IMR-90 (cell line): ENCODE results near the gene SLC2A2. TPM values are rescaled to one million over a fixed set of nuclear protein-coding genes. Genes with fewer than 3 reads are reported as not detected.

Source experiments
- ATAC-seq: fragments of 200-7000 bp; cut with Tn5 transposase; 2 replicates; pipeline ENCODE4 v1.9.1; 2020; ENCODE audit warnings: low read depth, mild to moderate bottlenecking, moderate library complexity
- BruUV-seq: library from RNA; stranded (reverse); fragments of 400-500 nt; replicated peaks from 2 replicates; lab custom pipeline; 2021; lab: Mats Ljungman, UMichigan
- CTCF ChIA-PET: fragments of 300-600 bp; formaldehyde crosslinking; extraction: SDS; loops from one replicate; lab custom pipeline; 2021; ENCODE audit warnings: antibody characterized with exemption; lab: Yijun Ruan, JAX
- POLR2A ChIA-PET: fragments of 300-600 bp; sonication (Branson Sonifier 250); formaldehyde crosslinking; loops from one replicate; lab custom pipeline; 2022; ENCODE audit warnings: antibody characterized with exemption; ENCODE audit not compliant: unreplicated experiment; lab: Charles Lee
- DNase-seq: peaks from one replicate; pipeline ENCODE4 v3.0.0; 2013
- H2AFZ ChIP-seq: replicated peaks from 2 replicates; pipeline ENCODE3; 2013; ENCODE audit warnings: low read length, mild to moderate bottlenecking; ENCODE audit not compliant: poor library complexity
- H2AK5ac ChIP-seq: 2 replicates; pipeline ENCODE4 v1.6.1; 2013; ENCODE audit warnings: low read depth, low read length, inconsistent platforms
- H2AK9ac ChIP-seq: replicated peaks from 2 replicates; pipeline ENCODE3; 2013; ENCODE audit warnings: mild to moderate bottlenecking, low read depth, low read length, moderate library complexity; ENCODE audit not compliant: poor library complexity
- H2BK120ac ChIP-seq: 2 replicates; pipeline ENCODE4 v1.6.1; 2013; ENCODE audit warnings: low read depth, low read length, inconsistent platforms
- H2BK15ac ChIP-seq: 3 replicates; pipeline ENCODE4 v1.6.1; 2013; ENCODE audit warnings: low read depth, low read length, inconsistent platforms
- H2BK20ac ChIP-seq: 2 replicates; pipeline ENCODE4 v1.6.1; 2013; ENCODE audit warnings: low read depth, mild to moderate bottlenecking, inconsistent platforms, low read length, moderate library complexity
- H2BK5ac ChIP-seq: 2 replicates; pipeline ENCODE4 v1.6.1; 2013; ENCODE audit warnings: mild to moderate bottlenecking, low read depth, low read length, inconsistent platforms; ENCODE audit not compliant: poor library complexity, severe bottlenecking
- H3K14ac ChIP-seq: replicated peaks from 2 replicates; pipeline ENCODE4 v1.6.1; 2013; ENCODE audit warnings: low read depth, low read length, inconsistent platforms
- H3K18ac ChIP-seq: 2 replicates; pipeline ENCODE4 v1.6.1; 2013; ENCODE audit warnings: low read depth, low read length, control low read depth
- H3K23ac ChIP-seq: 2 replicates; pipeline ENCODE4 v1.6.1; 2013; ENCODE audit warnings: low read depth, low read length, inconsistent platforms
- H3K27ac ChIP-seq: 2 replicates; pipeline ENCODE4 v1.5.1; 2013; ENCODE audit warnings: mild to moderate bottlenecking, control low read depth, low read length; ENCODE audit not compliant: insufficient read depth
- H3K27me3 ChIP-seq: 2 replicates; pipeline ENCODE4 v1.6.1; 2013; ENCODE audit warnings: low read length; ENCODE audit not compliant: control insufficient read depth, insufficient read depth
- H3K36me3 ChIP-seq: 2 replicates; pipeline ENCODE4 v1.6.1; 2013; ENCODE audit warnings: low read length, mixed read lengths; ENCODE audit not compliant: control insufficient read depth, insufficient read depth
- H3K4ac ChIP-seq: 2 replicates; pipeline ENCODE4 v1.6.1; 2013; ENCODE audit warnings: low read depth, low read length, inconsistent platforms
- H3K4me1 ChIP-seq: 2 replicates; pipeline ENCODE4 v1.6.1; 2013; ENCODE audit warnings: low read length, mixed read lengths; ENCODE audit not compliant: control insufficient read depth, insufficient read depth
- H3K4me2 ChIP-seq: 2 replicates; pipeline ENCODE4 v1.6.1; 2013; ENCODE audit warnings: low read depth, mild to moderate bottlenecking, control low read depth, low read length, moderate library complexity
- H3K4me3 ChIP-seq: 2 replicates; pipeline ENCODE4 v1.5.1; 2013; ENCODE audit warnings: low read depth, mild to moderate bottlenecking, control low read depth, low read length, moderate library complexity; ENCODE audit not compliant: insufficient read depth
- H3K56ac ChIP-seq: 2 replicates; pipeline ENCODE4 v1.6.1; 2013; ENCODE audit warnings: low read length, inconsistent platforms; ENCODE audit not compliant: insufficient read depth; ENCODE audit errors: extremely low read depth
- H3K79me1 ChIP-seq, 2 experiments: 2 replicates each; pipeline ENCODE4 v1.6.1; 2013; ENCODE audit warnings: low read length in 2 of 2, inconsistent platforms in 1 of 2, low read depth in 1 of 2
- H3K9ac ChIP-seq: 2 replicates; pipeline ENCODE4 v1.6.1; 2013; ENCODE audit warnings: low read depth, low read length, control low read depth
- H3K9me1 ChIP-seq: 2 replicates; pipeline ENCODE4 v1.6.1; 2013; ENCODE audit warnings: low read length, inconsistent platforms; ENCODE audit not compliant: insufficient read depth
- H3K9me3 ChIP-seq: 2 replicates; pipeline ENCODE4 v1.6.1; 2013; ENCODE audit warnings: low read length; ENCODE audit not compliant: control insufficient read depth, insufficient read depth
- H4K20me1 ChIP-seq: 2 replicates; pipeline ENCODE4 v1.6.1; 2013; ENCODE audit warnings: low read length, inconsistent platforms; ENCODE audit not compliant: insufficient read depth
- H4K5ac ChIP-seq: 2 replicates; pipeline ENCODE4 v1.6.1; 2013; ENCODE audit warnings: mild to moderate bottlenecking, low read depth, low read length, control low read depth
- H4K8ac ChIP-seq, 2 experiments: 2 replicates each; pipeline ENCODE4 v1.6.1; 2013; ENCODE audit warnings: low read depth in 2 of 2, low read length in 2 of 2, control low read depth in 1 of 2, inconsistent platforms in 1 of 2
- H4K91ac ChIP-seq: 2 replicates; pipeline ENCODE4 v1.6.1; 2013; ENCODE audit warnings: low read depth, low read length, inconsistent platforms; ENCODE audit not compliant: insufficient read depth
- CEBPB ChIP-seq: IDR thresholded peaks from 2 replicates; pipeline ENCODE4 v1.6.1; 2012; ENCODE audit warnings: low read depth, low read length, improper control_type of control experiment
- CHD1 ChIP-seq: IDR thresholded peaks from 2 replicates; pipeline ENCODE4 v1.6.1; 2012; ENCODE audit warnings: low read depth, low read length, improper control_type of control experiment
- MXI1 ChIP-seq: IDR thresholded peaks from 2 replicates; pipeline ENCODE4 v1.6.1; 2012; ENCODE audit warnings: low read depth, mild to moderate bottlenecking, low read length, moderate library complexity, borderline replicate concordance
- NFE2L2 ChIP-seq: fragments of 150-350 bp; IDR thresholded peaks from 2 replicates; pipeline ENCODE4 v1.6.1; 2016; ENCODE audit warnings: low read depth, mild to moderate bottlenecking, low read length
- RCOR1 ChIP-seq: IDR thresholded peaks from 2 replicates; pipeline ENCODE4 v1.6.1; 2012; ENCODE audit warnings: mild to moderate bottlenecking, low read length, improper control_type of control experiment; ENCODE audit not compliant: insufficient replicate concordance
- SMC3 ChIP-seq: fragments of 150-350 bp; IDR thresholded peaks from 2 replicates; pipeline ENCODE4 v1.6.1; 2016; ENCODE audit warnings: low read depth, mild to moderate bottlenecking, antibody characterized with exemption, low read length, moderate library complexity
- USF2 ChIP-seq: fragments of 150-350 bp; IDR thresholded peaks from 2 replicates; pipeline ENCODE4 v1.6.1; 2017; ENCODE audit warnings: mild to moderate bottlenecking, antibody characterized with exemption, low read length, low read depth
- WGBS, 2 experiments: methylation state at CpG; one replicate each; pipeline versions ENCODE4 v1.1.5 to v1.1.7; 2013; ENCODE audit warnings: missing lambda C conversion rate in 2 of 2; ENCODE audit not compliant: insufficient read length in 1 of 2; ENCODE audit errors: extremely low coverage in 2 of 2; 5-methylcytosine and 5-hydroxymethylcytosine counted together
- dilution Hi-C: fragments of 300-500 bp; cut with HindIII; formaldehyde crosslinking; loops from one replicate; pipeline ENCODE4 v1.14.3; 2018; ENCODE audit warnings: low sequenced_read_pairs; ENCODE audit not compliant: unreplicated experiment
- in situ Hi-C: fragments of 300-500 bp; cut with MboI; formaldehyde crosslinking; loops from 3 replicates; pipeline ENCODE4 v1.14.3; 2019; ENCODE audit warnings: low sequenced_read_pairs, inconsistent platforms, mixed read lengths
- intact Hi-C: fragments of 100-400 bp; cut with micrococcal nuclease; formaldehyde crosslinking; loops from 2 replicates; pipeline ENCODE4 v1.10.0; 2022
- polyA plus RNA-seq, 3 experiments: library from polyadenylated mRNA; depleted of rRNA; stranded (reverse); fragments of >200 nt; gene quantifications; 2 replicates each; pipeline ENCODE4 v1.2.3, GENCODE V29; 2012; ENCODE audit warnings: low replicate concordance in 1 of 3
- total RNA-seq: library from RNA; depleted of rRNA; stranded (reverse); fragments of >200 nt; gene quantifications from 2 replicates; pipeline ENCODE4 v1.2.3, GENCODE V29; 2012
- TF ChIP-seq, protein P1 (sequence below): fragments of 150-350 bp; IDR thresholded peaks from 2 replicates; pipeline ENCODE4 v1.6.1; 2016; ENCODE audit warnings: low read depth, mild to moderate bottlenecking, low read length, moderate library complexity, borderline replicate concordance

SLC2A2 gene
- total and polyA plus RNA-seq, 2 of the 4 experiments (the other 2 are of a cell fraction): not detected

- Histone ChIP-seq H2AK9ac (no peak overlapping the region), H4K20me1 (no peaks in the 10 kb centered on the region), H3K79me1 (no peaks in the 10 kb centered on the region), H3K4me1 (peaks cover 8% of the 10 kb centered on the region), H2BK20ac (no peak overlapping the region), H3K9me1 (peaks cover 5% of the 10 kb centered on the region; the same call in 1 of the 2 replicates), H4K8ac (no peak overlapping the region), H4K91ac (no peak overlapping the region), H2AK5ac (no peak overlapping the region; the same call in 1 of the 2 replicates), H3K4me2 (no peak overlapping the region), H3K27me3 (no peaks in the 10 kb centered on the region), H3K56ac (no peak overlapping the region), H3K14ac (no peak overlapping the region), H3K23ac (no peak overlapping the region), H3K36me3 (no peaks in the 10 kb centered on the region), H3K9me3 (no peaks in the 10 kb centered on the region), H2AFZ (no peak overlapping the region), H3K4me3 (no peak overlapping the region), H3K9ac (no peak overlapping the region), H3K27ac (no peak overlapping the region), H2BK5ac (no peak overlapping the region), H3K18ac (no peak overlapping the region), H2BK120ac (no peak overlapping the region), H4K5ac (no peak overlapping the region), H3K4ac (no peak overlapping the region), H2BK15ac (no peak overlapping the region)
- intact Hi-C loops (no loop called here), in situ Hi-C loops (no loop called here), dilution Hi-C loops (no loop called here)
- TF ChIP-seq USF2 (no peak), RCOR1 (no peak), CHD1 (no peak), MXI1 (no peak), CEBPB (no peak), SMC3 (no peak), NFE2L2 (no peak)
- TF ChIP-seq, protein P1, sequence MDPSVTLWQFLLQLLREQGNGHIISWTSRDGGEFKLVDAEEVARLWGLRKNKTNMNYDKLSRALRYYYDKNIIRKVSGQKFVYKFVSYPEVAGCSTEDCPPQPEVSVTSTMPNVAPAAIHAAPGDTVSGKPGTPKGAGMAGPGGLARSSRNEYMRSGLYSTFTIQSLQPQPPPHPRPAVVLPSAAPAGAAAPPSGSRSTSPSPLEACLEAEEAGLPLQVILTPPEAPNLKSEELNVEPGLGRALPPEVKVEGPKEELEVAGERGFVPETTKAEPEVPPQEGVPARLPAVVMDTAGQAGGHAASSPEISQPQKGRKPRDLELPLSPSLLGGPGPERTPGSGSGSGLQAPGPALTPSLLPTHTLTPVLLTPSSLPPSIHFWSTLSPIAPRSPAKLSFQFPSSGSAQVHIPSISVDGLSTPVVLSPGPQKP: no peak
- no peak for ATAC-seq
- no peak for DNase-seq
- POLR2A ChIA-PET: no interaction called here
- no TSS peak for BruUV-seq
- WGBS, 2 experiments: 100% methylated on average over 1 of the region's 1 CpG; no CpG with 5 or more reads in 1 of the 2 experiments
- CTCF ChIA-PET: interaction anchor here (0.6 to 0.7 kb wide), 2 partner anchors 50 to 495 kb away, joined by 3 read pairs; no protein-coding TSS in a partner anchor
Measured at GRCh38 chr3:171054231-171054630, 27.7 kb upstream of the SLC2A2 start.
